NCI-H345 (cell line): ENCODE data around the gene SLC8A1.
"Not testable (repeated sequence)": the region's sequence is repeated elsewhere in the genome, so short reads cannot be mapped to it uniquely, and the experiment has no call there.

ENCODE experiments used
- DNase-seq: peaks from one replicate; lab custom pipeline; 2025; lab: John Stamatoyannopoulos, UW

SLC8A1 gene

GRCh38 chr2:40106061-40106460 is 345.8 kb downstream of the SLC8A1 start:
- DNase-seq, result no peak

GRCh38 chr2:40105593-40105992 is 346.3 kb downstream of the SLC8A1 start:
- DNase-seq, result peak; percentile 34

DNA sequence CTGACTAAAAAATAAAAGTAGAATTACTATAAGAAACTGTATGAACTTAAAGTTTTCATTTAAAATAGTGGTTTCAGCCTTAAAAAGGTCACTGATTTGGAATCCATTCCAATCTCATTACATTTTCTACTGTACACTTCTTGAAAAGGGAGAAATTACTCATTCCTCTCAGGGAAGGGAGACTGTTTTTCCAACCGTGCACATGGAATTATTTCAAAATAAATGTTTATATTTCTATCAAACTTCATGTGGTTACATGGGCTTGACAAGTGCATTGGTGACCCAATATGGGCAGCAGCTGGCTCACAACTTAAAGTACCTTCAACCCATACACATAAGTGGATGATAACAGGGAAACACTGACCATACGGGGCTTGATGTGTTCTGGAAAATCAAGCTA is 348.3 kb downstream of the SLC8A1 start:
- no peak for DNase-seq

- DNase-seq, result no peak
Observed at GRCh38 chr2:40103163-40103562, 348.7 kb downstream of the SLC8A1 start.

DNA sequence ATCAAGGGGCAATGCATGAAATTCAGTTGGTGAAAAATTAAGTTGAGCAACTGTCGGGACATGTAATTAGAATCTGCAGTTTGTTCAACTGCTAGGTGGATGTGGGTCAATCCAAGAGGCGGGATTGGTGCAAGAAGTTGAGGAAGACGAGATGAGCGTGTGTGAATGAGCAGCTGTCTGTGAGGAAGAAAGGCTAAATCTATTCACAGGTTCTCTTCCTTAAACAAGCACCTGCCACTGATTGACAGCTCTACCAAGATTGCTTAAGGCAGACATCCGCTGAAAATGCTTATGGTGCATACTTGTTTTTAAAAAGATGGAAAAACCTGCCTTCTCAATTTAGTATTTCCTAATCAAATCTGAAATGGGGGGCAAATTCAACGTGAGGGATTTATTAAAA is 349.4 kb downstream of the SLC8A1 start:
- DNase-seq, result no peak

- no peak for DNase-seq
Observed at GRCh38 chr2:40101131-40101575, 350.7 kb downstream of the SLC8A1 start.

GRCh38 chr2:40100676-40101075 is 351.2 kb downstream of the SLC8A1 start:
- no peak for DNase-seq

DNA sequence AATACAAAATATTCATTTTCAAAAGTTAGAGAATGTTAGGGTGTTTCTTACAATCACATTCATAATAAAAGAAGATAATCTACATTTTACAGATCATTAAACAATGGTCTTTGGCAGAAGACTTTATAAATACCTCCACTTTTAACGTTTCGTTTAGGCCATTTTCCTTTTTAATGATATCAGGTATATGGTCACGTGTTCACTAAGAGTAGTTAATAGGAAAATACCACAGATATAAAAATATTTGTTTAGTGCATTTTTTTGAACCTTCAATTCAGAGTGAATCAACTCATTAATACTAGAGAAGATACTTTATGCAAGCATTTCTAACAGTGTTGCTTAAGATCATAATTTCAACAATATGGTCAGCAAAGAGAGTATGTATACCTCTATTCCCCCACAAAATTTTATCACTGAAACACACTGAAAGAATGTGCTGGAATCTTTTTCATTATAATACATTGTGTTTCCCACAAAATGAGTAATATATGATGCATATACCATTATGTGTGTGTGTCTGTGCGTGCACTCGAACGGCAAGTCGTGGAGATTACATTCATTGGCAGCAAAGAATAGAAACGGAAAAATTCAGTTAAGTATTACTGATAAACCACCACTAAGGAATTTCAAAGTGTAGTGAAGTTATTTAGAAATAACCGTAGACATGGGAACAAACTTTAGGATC is 353.0 kb downstream of the SLC8A1 start:
- no peak for DNase-seq

DNA sequence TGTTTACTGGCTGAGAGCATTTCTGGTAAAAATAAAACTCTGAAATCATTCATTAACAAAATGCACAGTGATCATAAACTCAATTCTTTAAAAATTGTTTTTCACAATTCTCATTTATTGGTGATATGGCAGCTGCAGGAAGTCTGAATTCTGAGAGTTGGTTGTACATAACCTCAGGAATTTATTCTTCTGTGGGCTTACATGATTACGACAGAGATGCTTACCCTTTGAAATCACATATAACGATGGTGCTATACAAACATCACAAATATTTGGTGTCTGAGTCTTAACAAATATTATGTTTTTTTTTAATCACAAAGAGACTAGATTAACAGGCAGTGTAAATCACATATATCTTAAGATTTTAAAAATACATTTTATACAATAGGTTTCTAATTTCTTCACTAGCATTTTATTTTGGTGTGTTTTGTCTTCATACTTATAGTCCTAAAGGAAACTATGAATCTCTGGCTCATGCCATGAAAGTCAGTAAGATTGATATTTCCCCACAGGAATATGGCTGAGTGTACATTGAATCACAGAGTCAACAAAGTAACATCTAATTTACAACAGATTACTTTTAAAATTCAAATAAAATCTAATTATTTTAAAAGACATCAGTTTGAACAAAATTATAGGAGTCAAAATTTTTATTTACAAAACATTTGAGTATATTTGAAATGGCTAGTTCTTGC is 354.1 kb downstream of the SLC8A1 start:
- DNase-seq, result no peak

- peak; percentile 12 for DNase-seq
Observed at GRCh38 chr2:40096360-40096759, 355.5 kb downstream of the SLC8A1 start.

- peak; percentile 1 for DNase-seq
Observed at GRCh38 chr2:40095000-40095399, 356.9 kb downstream of the SLC8A1 start.

DNA sequence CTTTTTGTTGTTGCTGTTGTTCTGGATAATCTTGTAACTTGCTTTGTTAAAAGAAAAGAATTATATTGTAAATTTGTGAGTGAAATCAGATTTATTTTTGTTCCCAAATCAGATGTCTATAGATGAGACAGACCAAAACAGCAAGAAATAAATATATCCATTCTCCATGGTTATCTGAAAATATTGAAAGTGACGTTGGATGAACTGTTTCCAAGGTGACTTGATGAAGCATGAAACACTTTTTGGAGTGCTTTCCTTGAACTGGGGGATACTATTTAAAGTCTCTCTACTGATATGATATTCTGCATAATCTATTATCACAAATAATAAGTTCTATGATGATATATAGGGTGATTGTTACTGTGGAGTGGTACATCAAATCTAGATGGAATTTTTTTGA is 357.4 kb downstream of the SLC8A1 start:
- DNase-seq, result no peak

GRCh38 chr2:40093021-40093675 is 358.7 kb downstream of the SLC8A1 start:
- no peak for DNase-seq

DNA sequence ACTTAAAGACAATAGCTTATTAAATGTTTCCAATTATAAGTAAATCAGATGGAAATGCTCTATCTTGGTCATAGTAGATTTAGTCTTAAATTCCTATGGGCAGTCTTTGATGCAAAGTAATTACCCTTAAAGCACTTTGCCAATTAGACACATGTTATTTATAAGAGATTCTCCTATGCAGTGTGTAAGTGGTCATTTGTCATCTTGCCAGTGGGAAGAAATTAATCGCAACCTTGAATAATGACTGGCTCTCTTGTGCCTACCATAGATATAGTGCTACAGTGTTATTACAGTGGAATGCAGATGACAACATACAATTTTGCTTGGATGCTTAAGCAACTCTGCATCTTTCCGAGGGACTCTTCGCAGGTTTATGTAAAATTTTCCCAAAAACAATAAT is 361.8 kb downstream of the SLC8A1 start:
- DNase-seq, result no peak

DNA sequence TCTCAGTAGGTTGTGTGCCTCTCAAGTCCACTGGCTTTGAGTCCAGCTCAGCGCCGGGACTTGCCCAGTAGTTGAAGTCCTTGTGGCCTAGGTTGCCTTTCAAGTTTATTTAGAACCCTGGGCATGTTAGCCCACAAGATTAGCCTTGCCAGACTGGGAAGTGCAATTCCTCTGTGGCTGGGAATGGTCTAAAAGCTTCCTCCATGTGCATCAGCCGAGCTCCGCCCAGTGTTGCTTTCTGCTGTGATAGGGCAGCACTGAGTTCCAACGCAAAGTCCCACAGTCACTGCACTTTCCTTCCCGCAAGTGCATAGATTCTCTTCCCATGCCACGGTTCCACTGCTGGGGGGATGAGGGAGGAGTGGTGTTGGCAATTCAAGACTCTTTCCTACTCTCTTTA is 364.0 kb downstream of the SLC8A1 start:
- DNase-seq, result no peak

GRCh38 chr2:40087434-40087833 is 364.5 kb downstream of the SLC8A1 start:
- DNase-seq, result no peak

GRCh38 chr2:40085786-40086185 is 366.1 kb downstream of the SLC8A1 start:
- DNase-seq, result no peak

DNA sequence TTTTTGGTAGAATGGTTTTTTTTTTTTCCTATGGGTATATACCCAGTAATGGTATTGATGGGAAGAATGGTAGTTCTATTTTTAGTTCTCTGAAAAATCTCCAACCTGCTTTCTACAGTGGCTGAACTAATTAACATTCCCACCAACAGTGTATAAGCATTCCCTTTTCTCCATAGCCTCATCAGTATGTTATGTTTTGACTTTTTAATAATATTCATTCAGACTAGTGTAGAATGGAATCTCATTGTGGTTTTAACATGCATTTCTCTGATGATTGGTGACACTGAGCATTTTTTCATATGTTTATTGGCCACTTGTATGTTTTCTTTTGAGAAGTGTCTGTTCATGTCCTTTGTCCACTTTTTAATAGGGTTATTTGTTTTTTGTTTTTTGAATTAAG is 378.6 kb downstream of the SLC8A1 start:
- DNase-seq, result not testable (repeated sequence)

DNA sequence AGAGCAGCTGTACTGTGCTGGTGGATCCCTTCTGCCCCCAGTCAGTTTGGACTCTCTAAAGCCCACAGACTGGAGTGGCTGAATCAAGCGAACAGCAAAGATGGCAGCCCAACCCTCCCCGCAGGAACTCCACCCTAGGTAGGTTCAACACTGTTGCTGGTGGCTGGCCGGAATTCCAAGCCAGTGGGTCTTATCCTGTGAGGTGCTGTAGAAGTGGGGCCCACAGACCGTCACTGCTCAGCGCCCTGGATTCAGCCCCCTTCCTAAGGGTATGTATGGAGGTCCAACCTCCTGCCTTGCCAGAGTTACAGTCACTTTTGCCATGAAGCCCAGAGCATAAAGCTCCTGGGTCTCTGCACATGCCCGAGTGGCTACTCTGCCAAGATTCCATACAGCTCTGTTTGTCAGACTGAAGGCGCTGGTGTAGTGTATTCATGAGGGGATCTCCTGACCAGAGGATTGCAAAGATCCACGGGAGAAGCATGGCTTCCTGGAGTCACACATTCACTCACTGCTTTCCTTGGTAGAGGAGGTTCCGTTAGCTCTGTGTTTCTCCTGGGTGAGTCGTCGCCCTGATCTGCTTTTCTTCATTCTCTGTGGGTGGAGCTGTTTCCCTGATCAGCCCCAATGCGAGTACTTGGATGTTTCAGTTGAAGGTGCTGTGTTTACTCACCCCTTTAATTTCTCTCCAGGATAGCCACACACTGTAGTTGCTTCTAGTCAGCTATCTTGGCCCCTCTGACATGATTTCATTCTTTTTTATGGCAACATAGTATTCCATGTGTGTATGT is 379.3 kb downstream of the SLC8A1 start:
- DNase-seq, result no peak

- DNase-seq, result no peak
Observed at GRCh38 chr2:40062381-40062780, 389.5 kb downstream of the SLC8A1 start.

GRCh38 chr2:40049781-40050180 is 402.1 kb downstream of the SLC8A1 start:
- DNase-seq, result no peak

GRCh38 chr2:40048506-40048905 is 403.4 kb downstream of the SLC8A1 start:
- DNase-seq, result no peak
